Lung (tissue), 12 donors: ENCODE results near the gene SFRP2. TPM values are rescaled to one million over a fixed set of nuclear protein-coding genes. Genes with fewer than 3 reads are reported as not detected.

Source experiments
- ATAC-seq: fragments of 200-7000 bp; cut with Tn5 transposase; one replicate; pipeline ENCODE4 v1.9.1; 2020; ENCODE audit warnings: moderate number of reproducible peaks; ENCODE audit not compliant: insufficient read depth, low FRiP score
- DNase-seq, 3 donors: peaks; one replicate each; pipeline ENCODE4 v3.0.0-alpha.2; 2013 to 2017
- H3K27ac ChIP-seq, 2 donors: one replicate each; pipeline ENCODE4 v1.5.1; 2013; ENCODE audit warnings: mild to moderate bottlenecking in 2 of 2, moderate library complexity in 2 of 2, control low read depth in 1 of 2, inconsistent platforms in 1 of 2, low read depth in 1 of 2, low read length in 1 of 2
- H3K27me3 ChIP-seq, 3 donors: one replicate each; pipeline ENCODE4 v1.5.1; 2013; ENCODE audit warnings: low read length in 2 of 3; ENCODE audit not compliant: control insufficient read depth in 3 of 3, insufficient read depth in 3 of 3
- H3K36me3 ChIP-seq, 4 donors: one replicate each; pipeline ENCODE4 v1.5.1; 2013; ENCODE audit warnings: low read length in 4 of 4, mild to moderate bottlenecking in 1 of 4, moderate library complexity in 1 of 4; ENCODE audit not compliant: control insufficient read depth in 4 of 4, insufficient read depth in 4 of 4
- H3K4me1 ChIP-seq, 5 donors: one replicate each; pipeline ENCODE4 v1.5.1; 2013; ENCODE audit warnings: low read length in 5 of 5, mild to moderate bottlenecking in 2 of 5, moderate library complexity in 1 of 5; ENCODE audit not compliant: control insufficient read depth in 5 of 5, insufficient read depth in 5 of 5
- H3K4me3 ChIP-seq: one replicate; pipeline ENCODE4 v1.5.1; 2013; ENCODE audit warnings: mild to moderate bottlenecking, control low read depth, moderate library complexity
- H3K9ac ChIP-seq, 2 donors: one replicate each; pipeline ENCODE4 v1.5.1; 2013; ENCODE audit warnings: low read length in 2 of 2, control low read depth in 1 of 2; ENCODE audit not compliant: insufficient read depth in 1 of 2
- H3K9me3 ChIP-seq, 4 donors: one replicate each; pipeline ENCODE4 v1.5.1; 2013; ENCODE audit warnings: low read length in 3 of 4, mild to moderate bottlenecking in 1 of 4, moderate library complexity in 1 of 4; ENCODE audit not compliant: control insufficient read depth in 4 of 4, insufficient read depth in 3 of 4
- CTCF ChIP-seq: IDR thresholded peaks from 2 replicates; pipeline ENCODE4 v1.5.1; 2012; ENCODE audit warnings: mild to moderate bottlenecking; ENCODE audit errors: control extremely low read depth, extremely low read depth
- WGBS, 2 donors: extraction: QIAGEN DNeasy Blood & Tissue Kit; methylation state at CpG; one replicate each; pipeline ENCODE4 v1.1.7; 2013; 5-methylcytosine and 5-hydroxymethylcytosine counted together
- polyA plus RNA-seq, 2 donors: library from polyadenylated mRNA; stranded (reverse); fragments of 200-250 nt; gene quantifications; one replicate each; pipeline ENCODE4 v1.2.1, GENCODE V29; 2013
- total RNA-seq, 2 donors: library from RNA; depleted of rRNA in 1 of 2; stranded (reverse); fragments of >200 nt in 1 of 2; gene quantifications; one replicate each; pipeline ENCODE4 v1.2.1, GENCODE V29; 2014 to 2021
- donor health status: control.
- donor health status: control.
- donor health status: Bipolar disorder and iron deficiency.
- donor health status: healthy.
- donor health status: DM: yes; HTN: yes; CAD: no.

SFRP2 gene
- total and polyA plus RNA-seq, 4 donors: 0.68 to 17.4 (median 6.5) TPM

DNA sequence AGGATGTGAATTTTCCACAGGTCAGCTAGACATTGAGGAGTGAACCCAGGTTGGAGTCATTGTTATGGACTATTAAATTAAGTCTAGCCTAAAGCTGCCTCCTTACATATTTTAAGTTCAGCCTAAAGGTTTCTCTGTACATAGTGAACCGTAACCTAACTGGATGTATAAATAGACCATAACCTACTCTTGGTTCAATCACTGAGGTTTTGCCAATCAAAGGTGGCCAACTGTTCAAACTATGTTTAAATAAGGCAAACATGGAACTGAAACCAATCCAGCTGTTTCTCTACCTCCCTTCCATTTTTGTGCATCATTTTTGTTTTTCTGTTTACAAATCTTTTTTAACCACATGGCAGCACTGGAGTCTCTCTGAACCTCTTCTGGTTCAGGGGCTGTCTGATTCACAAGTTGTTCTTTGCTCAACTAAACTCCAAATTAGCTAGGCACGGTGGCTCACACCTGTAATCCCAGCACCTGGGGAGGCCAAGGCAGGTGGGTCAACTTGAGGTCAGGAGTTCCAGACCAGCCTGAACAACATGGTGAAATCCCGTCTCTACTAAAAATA, 43.9 kb upstream of the SFRP2 start:
- WGBS, 2 donors: 88 to 95% methylated on average over 3 of the region's 3 CpGs
- peaks cover 0 to 3% (median 0%) of the 10 kb centered on the region in 3 donors for H3K27me3 ChIP-seq
- no peak overlapping the region for H3K4me3 ChIP-seq
- peaks cover 0 to 5% (median 0%) of the 10 kb centered on the region in 5 donors for H3K4me1 ChIP-seq
- no peak for ATAC-seq
- TF ChIP-seq CTCF: no peak
- H3K36me3 ChIP-seq: no peaks in the 10 kb centered on the region
- no peak overlapping the region for H3K27ac ChIP-seq
- H3K9me3 ChIP-seq: no peaks in the 10 kb centered on the region
- DNase-seq: no peak
- H3K9ac ChIP-seq: no peak overlapping the region

GRCh38 chr4:153832054-153832453, 43.2 kb upstream of the SFRP2 start:
- H3K4me1 ChIP-seq: peaks cover 0 to 5% (median 0%) of the 10 kb centered on the region in 5 donors
- H3K27me3 ChIP-seq: peaks cover 0 to 3% (median 0%) of the 10 kb centered on the region in 3 donors
- 88 to 90% methylated on average over 4 of the region's 4 CpGs for WGBS, 2 donors
- H3K9ac ChIP-seq: no peak overlapping the region
- no peak for ATAC-seq
- no peak for DNase-seq
- H3K27ac ChIP-seq: no peak overlapping the region
- no peaks in the 10 kb centered on the region for H3K9me3 ChIP-seq
- no peak for TF ChIP-seq CTCF
- no peaks in the 10 kb centered on the region for H3K36me3 ChIP-seq
- H3K4me3 ChIP-seq: no peak overlapping the region

DNA sequence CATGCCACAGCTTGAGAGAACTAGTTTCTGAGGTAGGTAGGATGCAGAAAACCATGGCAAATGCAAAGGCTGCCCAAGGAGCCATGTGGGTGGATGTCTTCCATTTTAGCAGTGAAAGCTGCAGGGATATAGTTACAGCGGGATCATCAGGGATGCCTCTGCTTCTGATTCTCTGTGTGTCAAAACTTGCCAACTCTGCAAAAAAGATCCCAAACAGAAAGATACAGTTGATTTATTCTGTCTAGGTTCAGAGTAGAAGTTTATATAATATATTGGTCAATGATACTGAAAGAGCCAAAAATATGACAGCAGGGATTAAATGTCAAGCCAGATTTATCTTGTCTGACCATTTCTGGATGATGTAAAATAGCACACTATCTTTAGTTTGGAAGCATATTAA, 42.4 kb upstream of the SFRP2 start:
- H3K9ac ChIP-seq: no peak overlapping the region
- H3K36me3 ChIP-seq: no peaks in the 10 kb centered on the region
- peaks cover 0 to 5% (median 0%) of the 10 kb centered on the region in 5 donors for H3K4me1 ChIP-seq
- H3K4me3 ChIP-seq: no peak overlapping the region
- no peak for TF ChIP-seq CTCF
- peaks cover 0 to 3% (median 0%) of the 10 kb centered on the region in 3 donors for H3K27me3 ChIP-seq
- DNase-seq (peak in 1 of 3 donors; percentile 8), ATAC-seq (no peak)
- no peak overlapping the region for H3K27ac ChIP-seq
- no peaks in the 10 kb centered on the region for H3K9me3 ChIP-seq
- WGBS, 2 donors: 83 to 92% methylated on average over 1 of the region's 1 CpG

DNA sequence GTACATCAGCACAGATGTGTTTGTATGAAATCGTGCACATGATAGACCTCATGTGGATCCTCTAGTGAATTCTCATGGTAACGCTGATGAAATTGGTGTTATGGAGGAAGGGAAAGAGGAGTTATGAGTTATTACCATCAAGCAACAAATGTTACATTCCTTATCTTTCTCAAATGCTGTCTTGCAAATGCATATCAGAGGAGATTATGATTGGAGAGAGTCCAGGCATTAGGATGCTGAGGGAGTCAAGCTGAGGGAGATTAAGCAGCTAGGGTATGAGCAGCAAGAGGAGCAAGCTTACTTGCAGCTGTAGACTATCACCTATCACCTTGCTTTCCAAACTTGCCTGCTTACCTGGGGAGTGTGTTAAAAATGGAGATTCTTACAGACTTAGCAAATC, 36.8 kb upstream of the SFRP2 start:
- Histone ChIP-seq H3K4me1 (no peaks in the 10 kb centered on the region), H3K36me3 (no peaks in the 10 kb centered on the region), H3K9me3 (no peaks in the 10 kb centered on the region), H3K9ac (no peak overlapping the region), H3K4me3 (no peak overlapping the region), H3K27me3 (no peaks in the 10 kb centered on the region), H3K27ac (no peak overlapping the region)
- ATAC-seq: no peak
- WGBS, 2 donors: 80 to 93% methylated on average over 2 of the region's 2 CpGs
- peak in 2 of 3 donors; percentile 31 to 34 for DNase-seq
- TF ChIP-seq CTCF: no peak
